Renal pelvis (tissue), 12 donors: ENCODE results near the gene SYTL4. TPM values are rescaled to one million over a fixed set of nuclear protein-coding genes. Genes with fewer than 3 reads are reported as not detected.
"Not testable (repeated sequence)": the region's sequence is repeated elsewhere in the genome, so short reads cannot be mapped to it uniquely, and the experiment has no call there.

ENCODE experiments used
- DNase-seq: peaks from one replicate; pipeline ENCODE4 v3.0.0-alpha.2; 2013
- long read RNA-seq, 16 experiments: transcript quantifications; one replicate each; lab custom pipeline, GENCODE V29; 2026
- polyA plus RNA-seq, 3 donors: library from polyadenylated mRNA; unstranded; fragments of 120-200 nt; gene quantifications; one replicate each; pipeline ENCODE4 v1.2.1, GENCODE V29; 2013; ENCODE audit not compliant: insufficient read length in 3 of 3

The SYTL4 gene
- 10 to 100 TPM; 16.3 to 31.6 (median 21.8) TPM for polyA plus RNA-seq
- long read RNA-seq, donor 1, partial matches to known transcripts = 0 of 2 reads
- long read RNA-seq, donor 1, other reads (novel, unspliced or antisense) = 0 of 2 reads
- long read RNA-seq, donor 2, partial matches to known transcripts = 8 of 8 reads
- long read RNA-seq, donor 2, other reads (novel, unspliced or antisense) = 0 of 8 reads
- long read RNA-seq, donor 3, partial matches to known transcripts = 5 of 5 reads
- long read RNA-seq, donor 3, other reads (novel, unspliced or antisense) = 0 of 5 reads
- long read RNA-seq, donor 4, partial matches to known transcripts = 0 of 2 reads
- long read RNA-seq, donor 4, other reads (novel, unspliced or antisense) = 0 of 2 reads
- long read RNA-seq, donor 5 = 0 reads
- long read RNA-seq, donor 6, partial matches to known transcripts = 0 of 1 reads
- long read RNA-seq, donor 6, other reads (novel, unspliced or antisense) = 0 of 1 reads
- long read RNA-seq, donor 7, partial matches to known transcripts = 0 of 1 reads
- long read RNA-seq, donor 7, other reads (novel, unspliced or antisense) = 0 of 1 reads
- long read RNA-seq, donor 8 = 0 reads
- long read RNA-seq, donor 9 = 0 reads
- long read RNA-seq, donor 10 = 0 reads
- long read RNA-seq, donor 11, partial matches to known transcripts = 0 of 1 reads
- long read RNA-seq, donor 11, other reads (novel, unspliced or antisense) = 0 of 1 reads
- long read RNA-seq, donor 12, partial matches to known transcripts = 0 of 3 reads
- long read RNA-seq, donor 12, other reads (novel, unspliced or antisense) = 0 of 3 reads
- long read RNA-seq, donor 13 = 0 reads
- long read RNA-seq, donor 14, partial matches to known transcripts = 0 of 1 reads
- long read RNA-seq, donor 14, other reads (novel, unspliced or antisense) = 0 of 1 reads
- long read RNA-seq, donor 15 = 0 reads
- long read RNA-seq, donor 16, partial matches to known transcripts = 0 of 1 reads
- long read RNA-seq, donor 16, other reads (novel, unspliced or antisense) = 0 of 1 reads

- DNase-seq = no peak
Observed at GRCh38 chrX:100731441-100732281, at the start of gene SYTL4. SYTL4 (minus strand) TSS chrX:100732121; CDS start chrX:100702037, 30,084 bp downstream.

DNA sequence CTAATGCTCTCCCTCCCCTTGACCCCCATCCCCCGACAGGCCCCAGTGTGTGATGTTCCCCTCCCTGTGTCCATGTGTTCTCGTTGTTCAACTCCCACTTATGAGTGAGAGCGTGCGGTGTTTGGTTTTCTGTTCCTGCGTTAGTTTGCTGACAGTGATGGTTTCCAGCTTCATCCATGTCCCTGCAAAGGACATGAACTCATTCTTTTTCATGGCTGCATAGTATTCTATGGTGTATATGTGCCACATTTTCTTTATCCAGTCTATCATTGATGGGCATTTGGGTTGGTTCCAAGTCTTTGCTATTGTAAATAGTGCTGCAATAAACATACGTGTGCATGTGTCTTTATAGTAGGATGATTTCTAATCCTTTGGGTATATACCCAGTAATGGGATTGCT lies 37.5 kb upstream of the SYTL4 start:
- not testable (repeated sequence) for DNase-seq

GRCh38 chrX:100768679-100769338 lies 36.9 kb upstream of the SYTL4 start:
- peak; percentile 52 for DNase-seq

- DNase-seq = no peak
Observed at GRCh38 chrX:100750883-100751282, 19.0 kb upstream of the SYTL4 start.

- DNase-seq = no peak
Observed at GRCh38 chrX:100748108-100748507, 16.2 kb upstream of the SYTL4 start.

DNA sequence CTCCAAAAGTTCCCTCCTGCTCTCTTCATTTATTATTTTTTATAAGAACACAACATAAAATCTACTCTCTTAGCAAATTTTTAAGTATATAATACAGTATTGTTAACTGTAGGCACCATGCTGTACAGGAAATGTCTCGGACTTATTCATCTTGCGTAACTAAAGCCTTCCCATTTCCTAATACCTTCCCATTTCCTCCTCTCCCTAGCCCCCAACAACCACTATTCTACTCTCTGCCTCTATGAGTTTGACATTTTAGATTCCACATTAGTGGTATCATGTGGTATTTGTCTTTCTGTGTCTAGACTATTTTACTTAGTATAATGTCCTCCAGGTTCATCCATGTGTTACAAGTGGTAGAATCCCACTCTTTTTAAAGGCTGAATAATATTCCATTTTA lies 15.8 kb upstream of the SYTL4 start:
- no peak for DNase-seq

- no peak for DNase-seq
Observed at GRCh38 chrX:100747090-100747489, 15.2 kb upstream of the SYTL4 start.

GRCh38 chrX:100745806-100746537 lies 14.1 kb upstream of the SYTL4 start:
- DNase-seq = no peak

DNA sequence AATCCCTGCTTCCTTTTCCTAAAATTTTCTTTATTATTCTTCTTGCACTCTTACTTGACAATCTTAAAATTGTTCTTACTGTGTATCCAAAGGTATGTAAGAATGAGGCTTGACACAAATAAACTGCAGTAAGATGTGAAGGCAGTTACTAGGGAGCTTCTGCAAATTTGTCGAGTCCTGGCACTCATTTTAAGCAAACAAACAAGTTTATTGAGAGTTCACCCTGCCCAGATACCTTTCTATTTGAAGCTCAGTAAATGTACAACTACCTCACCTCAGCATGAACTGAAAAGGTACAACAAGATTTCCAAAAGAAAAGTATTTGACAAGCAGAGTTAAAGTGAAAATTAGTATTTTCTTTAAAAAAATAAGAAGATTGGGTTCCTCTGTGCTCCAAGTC lies 13.3 kb upstream of the SYTL4 start:
- DNase-seq = no peak

GRCh38 chrX:100743009-100743607 lies 11.2 kb upstream of the SYTL4 start:
- no peak for DNase-seq

DNA sequence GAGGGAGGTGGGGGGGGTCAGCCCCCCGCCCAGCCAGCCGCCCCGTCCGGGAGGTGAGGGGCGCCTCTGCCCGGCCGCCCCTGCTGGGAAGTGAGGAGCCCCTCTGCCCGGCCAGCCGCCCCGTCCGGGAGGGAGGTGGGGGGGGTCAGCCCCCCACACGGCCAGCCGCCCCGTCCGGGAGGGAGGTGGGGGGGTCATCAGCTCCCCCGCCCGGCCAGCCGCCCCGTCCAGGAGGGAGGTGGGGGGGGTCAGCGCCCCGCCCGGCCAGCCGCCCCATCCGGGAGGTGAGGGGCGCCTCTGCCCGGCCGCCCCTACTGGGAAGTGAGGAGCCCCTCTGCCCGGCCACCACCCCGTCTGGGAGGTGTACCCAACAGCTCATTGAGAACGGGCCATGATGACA lies 7.9 kb downstream of the SYTL4 start:
- not testable (repeated sequence) for DNase-seq

GRCh38 chrX:100721328-100721727 lies 10.6 kb downstream of the SYTL4 start:
- no peak for DNase-seq

GRCh38 chrX:100720301-100720700 lies 11.6 kb downstream of the SYTL4 start:
- DNase-seq = no peak

DNA sequence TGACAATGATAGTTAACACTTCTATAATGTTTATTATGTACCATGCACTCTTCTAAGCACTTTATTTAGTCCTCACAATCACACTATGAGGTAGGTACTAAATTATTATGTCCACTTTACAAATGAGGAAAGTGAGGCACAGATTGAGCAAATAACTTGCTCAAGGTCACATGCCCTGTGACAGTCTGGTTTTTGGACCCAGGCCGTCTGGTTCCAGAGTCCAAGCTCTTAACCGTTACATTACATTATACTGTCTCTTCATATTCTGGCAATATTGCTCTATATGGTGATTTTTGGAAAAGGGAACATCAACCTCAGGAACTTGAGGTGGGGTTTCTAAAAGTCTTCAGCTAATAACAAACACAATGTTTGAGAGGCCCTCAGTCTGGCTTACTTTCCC lies 12.8 kb downstream of the SYTL4 start:
- DNase-seq = no peak

GRCh38 chrX:100717363-100717762 lies 14.6 kb downstream of the SYTL4 start:
- no peak for DNase-seq

GRCh38 chrX:100710816-100711215 lies 21.1 kb downstream of the SYTL4 start:
- DNase-seq = no peak

DNA sequence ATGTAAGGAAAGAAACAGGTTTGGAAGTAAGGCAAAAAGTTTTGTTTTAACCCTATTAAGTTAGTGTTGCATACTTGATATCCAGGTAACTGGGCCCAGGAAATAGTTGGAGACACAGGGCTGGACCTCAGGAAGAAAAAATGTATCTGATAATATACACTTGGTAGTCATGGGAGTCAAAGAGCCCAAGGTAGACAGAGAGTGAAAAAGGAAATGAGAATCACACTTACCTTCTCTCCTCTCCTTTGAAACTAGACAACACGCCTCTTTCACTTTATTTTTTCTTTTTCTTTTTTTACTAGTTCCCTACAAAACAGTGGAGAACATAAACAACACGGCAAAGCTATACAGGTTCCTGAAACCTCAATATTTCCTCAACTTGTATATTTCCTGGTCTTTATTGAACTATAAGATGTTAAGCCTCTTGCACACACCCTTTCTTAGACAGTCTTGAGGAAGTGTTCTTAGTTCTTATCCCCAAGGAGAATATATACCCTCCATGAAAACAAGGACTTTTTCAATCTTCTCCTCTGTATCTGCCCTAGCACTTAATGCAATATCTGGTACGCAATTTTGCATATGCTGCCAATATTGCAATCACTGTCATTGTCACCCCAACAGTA lies 27.2 kb downstream of the SYTL4 start:
- no peak for DNase-seq

DNA sequence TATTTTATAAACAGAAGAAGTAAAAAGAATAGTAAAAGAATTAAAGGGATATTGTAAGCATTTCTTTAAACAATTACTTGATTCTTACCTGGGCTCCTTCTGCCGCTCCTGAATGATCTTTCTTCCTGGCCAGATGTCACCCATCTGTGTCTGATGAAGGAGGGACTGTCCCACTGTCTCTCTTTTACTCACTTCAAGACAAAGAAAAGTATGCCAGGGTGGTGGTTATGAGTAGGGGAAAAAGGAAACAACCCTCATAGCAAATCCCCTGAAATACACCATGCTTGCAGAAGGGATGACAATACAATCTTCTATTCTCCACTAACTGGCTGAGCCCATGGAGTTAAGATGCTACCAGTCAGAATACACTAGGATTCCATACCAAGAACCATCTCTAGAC lies 31.1 kb downstream of the SYTL4 start:
- DNase-seq = no peak

DNA sequence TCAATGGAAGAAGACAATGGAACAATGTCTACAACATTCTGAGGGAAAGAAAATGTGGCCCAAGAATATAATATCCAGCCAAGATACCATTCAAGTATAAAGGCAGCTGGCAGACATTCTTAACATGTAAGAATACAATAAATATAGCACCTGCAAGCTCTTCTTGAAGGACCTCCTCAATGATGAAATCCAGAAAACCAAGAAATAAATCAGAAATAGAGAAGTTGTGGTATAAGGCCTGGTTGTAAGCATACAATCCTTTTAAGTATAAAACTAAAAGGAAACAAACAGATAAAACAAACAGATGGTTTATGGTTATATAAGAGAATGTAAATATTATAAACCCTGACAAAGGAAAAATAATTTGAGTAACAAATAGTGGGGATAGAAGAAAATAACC lies 33.4 kb downstream of the SYTL4 start:
- no peak for DNase-seq
